ENCODE results near the gene PPAT.
"Not testable (repeated sequence)": the region's sequence is repeated elsewhere in the genome, so short reads cannot be mapped to it uniquely, and the experiment has no call there.

Gene PPAT

DNA sequence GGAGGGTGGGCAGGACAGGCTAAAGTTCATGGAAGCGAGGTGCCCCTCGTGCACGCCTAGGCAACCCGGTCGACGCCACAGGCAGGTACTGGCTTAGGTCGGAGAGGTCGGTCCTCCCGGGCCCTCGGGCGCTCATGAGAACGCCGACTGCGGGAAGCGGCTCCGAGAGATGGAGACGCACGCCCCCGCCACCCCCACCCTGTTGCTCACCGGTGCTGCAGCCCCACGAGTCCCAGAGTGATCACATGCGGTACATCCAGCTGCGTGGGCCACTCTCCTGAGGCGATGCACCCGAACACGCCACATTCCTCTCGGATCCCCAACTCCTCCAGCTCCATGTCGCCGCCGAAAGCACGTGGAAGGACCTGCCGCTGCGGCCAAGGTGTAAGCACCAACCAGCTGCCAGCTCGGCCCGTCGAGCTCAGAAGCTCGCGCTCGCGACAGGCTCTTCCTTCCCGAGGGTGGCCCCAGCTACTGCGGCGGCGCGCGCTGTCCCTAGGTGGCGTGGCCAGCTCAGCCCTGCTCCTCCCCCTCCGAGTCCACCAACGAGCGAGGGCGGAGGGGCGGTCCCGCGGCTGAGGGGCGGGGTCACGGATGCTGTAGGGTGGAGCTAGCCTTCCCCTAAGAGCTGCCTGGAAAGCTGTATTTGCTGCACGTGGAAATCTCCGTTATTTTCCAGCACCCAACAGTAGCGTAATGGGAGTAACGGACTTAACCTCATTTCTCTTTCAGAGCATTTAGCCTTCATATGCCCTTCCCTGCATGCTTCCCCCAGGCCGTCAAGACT is at the start of gene PPAT:
PPAT (minus strand) TSS at position 476 of the 787 bp plus-strand sequence; CDS start at position 338, 138 bp downstream.
- DNase-seq (ENCODE audit: low read depth in 2 of 2, low spot score in 1 of 2) = peak; percentile 95 to 96

DNA sequence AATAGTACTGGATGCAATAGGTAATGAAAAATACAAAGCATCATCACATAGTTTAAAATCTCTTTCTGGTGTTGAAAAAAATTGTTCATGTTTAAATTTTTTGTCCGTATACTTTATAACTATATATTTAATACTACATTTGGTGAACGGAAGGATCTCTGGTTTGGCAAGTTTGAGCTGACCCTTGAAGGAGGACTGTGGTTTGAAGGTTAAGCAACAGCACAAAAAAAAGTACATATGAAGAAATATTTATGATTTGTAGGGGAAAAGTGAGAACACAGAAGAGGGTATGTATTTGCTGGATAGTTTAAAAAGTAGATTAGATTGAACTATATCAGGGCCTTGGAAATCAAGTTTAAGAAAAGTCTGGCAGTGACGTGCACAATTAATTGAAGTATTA is 45.3 kb upstream of the PPAT start:
- no peak for DNase-seq (ENCODE audit: low read depth in 2 of 2, low spot score in 1 of 2)

DNA sequence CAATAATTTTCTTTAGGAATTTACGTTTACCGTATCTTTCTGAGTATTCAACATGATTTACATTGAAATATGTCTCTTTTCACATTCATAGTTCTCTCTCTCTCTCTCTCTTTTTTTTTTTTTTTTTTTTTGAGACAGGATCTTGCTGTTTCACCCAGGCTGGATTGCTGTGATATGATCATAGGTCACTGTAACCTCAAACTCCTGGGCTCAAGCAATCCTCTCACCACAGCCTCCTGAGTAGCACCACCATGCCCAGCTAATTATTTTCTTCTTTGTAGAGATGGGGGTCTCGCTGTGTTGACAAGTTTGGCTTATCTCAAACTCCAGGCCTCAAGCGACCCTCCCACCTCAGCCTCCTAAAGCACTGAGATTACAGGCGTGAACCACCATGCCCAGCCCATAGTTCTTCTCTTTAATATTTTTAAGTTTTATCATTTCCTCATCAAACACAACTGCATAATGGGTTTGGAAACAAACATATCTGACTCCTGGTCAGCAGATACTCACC is 41.8 kb upstream of the PPAT start:
- DNase-seq (ENCODE audit: low read depth in 2 of 2, low spot score in 1 of 2) = no peak

GRCh38 chr4:56475917-56476316 is 40.5 kb upstream of the PPAT start:
- no peak for DNase-seq (ENCODE audit: low read depth in 2 of 2, low spot score in 1 of 2)

DNA sequence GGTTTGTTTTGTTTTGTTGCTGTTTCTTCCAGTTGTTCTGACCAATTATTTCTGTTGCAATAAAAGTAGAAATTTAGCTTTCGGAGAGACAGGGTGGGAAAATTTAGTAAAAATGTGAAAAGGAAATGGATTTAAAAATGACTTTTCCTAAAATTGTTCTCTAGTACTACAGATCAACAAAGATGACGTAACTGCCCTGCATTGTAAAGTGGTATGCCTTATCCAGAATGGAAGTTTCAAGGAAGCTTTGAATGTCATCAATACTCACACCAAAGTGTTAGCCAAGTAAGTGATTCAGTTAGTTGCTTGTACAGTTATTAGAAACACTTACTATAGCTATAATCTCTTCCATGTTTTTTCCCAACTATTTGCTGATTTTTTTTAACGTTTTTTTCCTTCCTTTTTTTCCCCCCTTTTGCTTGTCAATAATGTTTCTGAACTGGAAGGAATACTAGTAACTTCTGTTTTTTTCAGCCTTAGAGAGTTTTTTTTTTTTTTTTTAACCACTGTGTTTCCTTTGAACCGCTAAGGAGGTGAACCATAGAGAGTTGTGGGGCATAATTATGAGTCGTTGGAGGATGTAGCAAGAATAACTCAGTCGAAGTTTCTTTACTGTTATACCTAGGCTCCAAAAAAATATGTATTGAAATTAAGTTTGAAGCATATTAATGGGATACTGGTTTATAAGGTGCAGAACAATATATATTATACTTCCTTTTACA is 34.2 kb upstream of the PPAT start:
- no peak for DNase-seq (ENCODE audit: low read depth in 2 of 2, low spot score in 1 of 2)

GRCh38 chr4:56468097-56468422 is 32.6 kb upstream of the PPAT start:
- DNase-seq (ENCODE audit: low read depth in 2 of 2, low spot score in 1 of 2) = no peak

DNA sequence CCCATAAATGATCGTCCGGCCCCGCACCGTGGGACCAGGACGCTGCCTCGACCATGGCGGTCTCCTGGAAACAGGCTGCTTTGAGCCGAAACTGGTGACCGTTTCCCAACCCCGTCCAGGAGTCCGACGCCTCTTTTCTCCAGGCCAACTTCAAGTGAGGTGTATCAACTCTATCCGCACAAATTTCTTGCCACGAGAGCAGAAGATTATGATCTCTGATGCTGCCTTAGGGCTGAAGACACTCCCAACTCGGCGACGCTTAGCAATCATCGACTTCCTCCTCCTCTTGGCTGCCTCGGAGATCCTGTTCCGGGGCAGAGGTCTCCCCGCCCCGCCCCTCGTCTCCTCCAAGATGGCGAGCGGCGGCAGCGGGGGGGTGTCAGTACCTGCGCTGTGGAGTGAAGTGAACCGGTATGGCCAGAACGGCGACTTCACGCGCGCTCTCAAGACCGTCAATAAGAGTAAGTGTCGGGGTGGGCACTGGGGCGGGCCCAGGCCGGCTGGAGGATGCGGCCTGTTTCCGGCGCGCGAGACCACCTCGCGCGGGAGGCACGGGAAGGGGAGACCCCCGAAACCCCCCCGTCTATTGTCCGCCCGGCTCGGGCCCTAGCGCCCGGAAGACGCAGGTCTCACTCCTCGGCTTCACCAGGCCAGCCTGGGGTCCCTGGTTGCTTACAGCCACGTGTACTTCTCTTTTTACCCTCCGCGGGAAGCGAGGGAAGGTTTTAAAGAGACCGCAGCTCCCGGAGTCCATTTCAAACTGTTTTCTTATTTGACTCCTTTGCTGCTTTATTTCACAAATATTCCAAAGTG is 32.1 kb upstream of the PPAT start, which contains the start of gene SRP72:
SRP72 (plus strand) TSS at position 334 of the 813 bp plus-strand sequence; CDS start at position 353, 19 bp downstream.
- peak; percentile 62 to 79 for DNase-seq (ENCODE audit: low read depth in 2 of 2, low spot score in 1 of 2)

DNA sequence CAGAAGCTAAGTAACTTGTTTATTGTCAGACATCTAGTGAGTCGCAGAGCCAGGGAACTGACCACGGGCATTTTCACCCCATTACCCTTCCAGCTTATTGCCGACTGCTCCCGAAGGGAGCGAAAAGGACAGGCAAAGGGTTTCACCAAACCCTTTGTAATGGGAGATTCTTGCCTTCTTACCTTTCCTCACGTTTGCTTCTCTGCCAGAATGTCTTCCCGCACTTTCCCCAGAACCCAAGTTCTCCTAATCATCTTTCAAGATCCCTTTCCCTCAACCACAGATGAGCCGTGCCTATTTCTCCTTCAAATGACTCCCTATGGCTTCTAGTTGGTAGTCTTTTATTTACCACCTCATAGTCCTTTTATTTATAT is 31.5 kb upstream of the PPAT start:
- DNase-seq (ENCODE audit: low read depth in 2 of 2, low spot score in 1 of 2) = no peak

- DNase-seq (ENCODE audit: low read depth in 2 of 2, low spot score in 1 of 2) = not testable (repeated sequence)
These were observed 30.9 kb upstream of the PPAT start for GRCh38 chr4:56466296-56466761.

- no peak for DNase-seq (ENCODE audit: low read depth in 2 of 2, low spot score in 1 of 2)
These were observed 30.3 kb upstream of the PPAT start for GRCh38 chr4:56465599-56466295.

GRCh38 chr4:56464581-56464980 is 29.2 kb upstream of the PPAT start:
- DNase-seq (ENCODE audit: low read depth in 2 of 2, low spot score in 1 of 2) = no peak

DNA sequence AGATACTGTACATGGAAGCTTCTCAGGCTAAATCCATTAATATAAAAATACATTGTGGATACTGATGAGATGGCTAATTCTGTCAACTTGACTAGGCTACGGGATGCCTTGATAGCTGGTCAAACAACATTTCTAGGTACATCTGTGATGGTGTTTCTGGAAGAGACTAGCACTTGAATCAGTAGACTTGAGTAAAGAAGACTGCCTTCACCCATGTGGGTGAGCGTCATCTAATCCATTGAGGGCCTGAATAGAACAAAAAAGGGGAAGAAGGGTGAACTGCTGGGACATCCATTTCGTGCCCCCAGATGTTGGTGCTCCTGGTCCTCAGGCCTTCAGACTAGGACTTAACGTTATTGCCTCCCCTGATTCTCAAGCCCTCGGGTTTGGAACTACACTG is 28.3 kb upstream of the PPAT start:
- no peak for DNase-seq (ENCODE audit: low read depth in 2 of 2, low spot score in 1 of 2)

DNA sequence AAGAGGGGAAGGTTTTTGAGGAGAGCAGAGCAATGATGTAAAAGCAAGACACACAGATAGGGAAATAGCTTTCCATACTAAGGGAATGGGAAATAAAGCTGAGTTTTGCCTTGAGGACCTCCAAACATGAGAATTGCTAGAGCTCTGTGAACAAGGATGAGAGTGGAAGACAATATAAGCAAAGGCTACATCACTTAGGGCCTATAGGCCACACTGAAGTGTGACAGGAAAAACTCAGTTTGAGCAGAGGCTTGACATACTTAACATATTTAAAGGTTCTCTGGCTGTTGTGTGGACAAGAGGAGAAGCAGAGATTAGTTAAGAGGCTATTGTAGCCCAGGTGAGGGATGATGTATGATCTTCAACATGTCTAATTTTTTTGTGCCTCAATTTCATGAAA is 26.7 kb upstream of the PPAT start:
- no peak for DNase-seq (ENCODE audit: low read depth in 2 of 2, low spot score in 1 of 2)

- no peak for DNase-seq (ENCODE audit: low read depth in 2 of 2, low spot score in 1 of 2)
These were observed 24.7 kb upstream of the PPAT start for GRCh38 chr4:56460085-56460484.

DNA sequence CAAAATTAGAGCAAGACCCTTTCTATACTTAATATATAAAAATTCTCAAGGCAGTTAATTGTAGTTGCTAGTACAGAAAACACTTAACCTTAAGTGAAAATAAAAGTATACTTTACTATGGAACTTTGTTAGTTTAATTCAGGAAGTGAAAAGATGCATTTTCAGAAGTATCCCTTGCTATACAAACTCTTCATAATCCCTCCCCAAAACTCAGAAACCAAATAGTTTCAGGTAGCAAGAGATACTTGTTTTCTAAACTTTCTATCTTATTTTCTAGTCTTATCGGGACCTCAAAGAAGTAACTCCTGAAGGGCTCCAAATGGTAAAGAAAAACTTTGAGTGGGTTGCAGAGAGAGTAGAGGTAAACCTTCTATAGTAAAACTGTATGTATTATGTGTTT is 14.9 kb upstream of the PPAT start:
- DNase-seq (ENCODE audit: low read depth in 2 of 2, low spot score in 1 of 2) = no peak

DNA sequence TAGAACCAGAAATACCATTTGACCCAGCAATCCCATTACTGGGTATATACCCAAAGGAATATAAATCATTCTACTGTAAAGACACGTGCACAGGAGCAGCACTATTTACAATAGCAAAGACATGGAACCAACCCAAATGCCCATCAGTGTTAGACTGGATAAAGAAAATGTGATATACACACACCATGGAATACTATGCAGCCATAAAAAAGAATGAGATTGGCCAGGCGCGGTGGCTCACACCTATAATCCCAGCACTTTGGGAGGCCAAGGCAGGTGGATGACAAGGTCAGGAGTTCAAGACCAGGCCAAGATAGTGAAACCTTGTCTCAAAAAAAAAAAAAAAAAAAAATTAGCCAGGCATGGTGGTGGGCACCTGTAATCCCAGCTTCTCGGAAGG is 14.1 kb upstream of the PPAT start:
- not testable (repeated sequence) for DNase-seq (ENCODE audit: low read depth in 2 of 2, low spot score in 1 of 2)

DNA sequence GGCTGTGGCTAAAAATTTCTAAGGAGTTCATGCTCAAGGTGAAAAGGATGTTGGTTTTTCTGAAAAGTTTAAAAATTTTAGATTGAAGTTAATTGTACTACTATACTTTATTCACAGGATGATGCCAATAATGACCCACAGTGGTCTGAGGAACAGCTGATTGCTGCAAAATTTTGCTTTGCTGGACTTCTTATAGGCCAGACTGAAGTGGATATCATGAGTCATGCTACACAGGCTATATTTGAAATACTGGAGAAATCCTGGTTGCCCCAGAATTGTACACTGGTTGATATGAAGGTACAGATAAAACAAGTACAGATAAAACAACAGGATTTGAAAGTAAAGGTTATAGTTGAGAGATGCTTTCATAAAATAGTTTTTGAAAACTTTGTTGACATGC is 12.9 kb upstream of the PPAT start:
- DNase-seq (ENCODE audit: low read depth in 2 of 2, low spot score in 1 of 2) = no peak

- DNase-seq (ENCODE audit: low read depth in 2 of 2, low spot score in 1 of 2) = no peak
These were observed 10.3 kb upstream of the PPAT start for GRCh38 chr4:56445699-56446098.

- no peak for DNase-seq (ENCODE audit: low read depth in 2 of 2, low spot score in 1 of 2)
These were observed 9.3 kb upstream of the PPAT start for GRCh38 chr4:56444719-56445118.

- DNase-seq (ENCODE audit: low read depth in 2 of 2, low spot score in 1 of 2) = no peak
These were observed 5.6 kb upstream of the PPAT start for GRCh38 chr4:56440983-56441382.

DNA sequence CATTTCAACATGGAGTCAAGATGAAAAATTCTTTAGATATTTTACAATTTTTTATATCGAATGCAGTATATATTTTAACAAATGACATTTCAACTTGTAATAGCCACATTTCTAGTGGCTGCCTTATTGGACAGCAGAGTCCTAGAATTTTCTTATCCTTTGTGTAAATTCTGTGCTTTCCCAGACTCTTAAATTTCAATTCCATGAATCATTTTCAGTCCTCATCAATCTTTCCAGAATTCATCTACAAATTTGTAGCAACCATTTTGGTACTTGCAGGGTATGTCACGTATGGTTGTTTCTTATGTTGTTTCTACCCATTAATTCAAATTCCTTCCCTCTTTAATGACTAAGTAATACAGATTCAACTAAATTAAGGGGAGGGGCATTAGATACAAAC is 3.4 kb upstream of the PPAT start:
- no peak for DNase-seq (ENCODE audit: low read depth in 2 of 2, low spot score in 1 of 2)
